ENCODE measurements around the gene VGLL4. TPM values are rescaled to one million over a fixed set of nuclear protein-coding genes. Genes with fewer than 3 reads are reported as not detected.
A peak's percentile ranks its signal among the peaks of the same experiment; 100 is the strongest.

Gene VGLL4
- total RNA-seq, 4 donors from 2014 or later = 59.5 to 117 (median 80.9) TPM

DNA sequence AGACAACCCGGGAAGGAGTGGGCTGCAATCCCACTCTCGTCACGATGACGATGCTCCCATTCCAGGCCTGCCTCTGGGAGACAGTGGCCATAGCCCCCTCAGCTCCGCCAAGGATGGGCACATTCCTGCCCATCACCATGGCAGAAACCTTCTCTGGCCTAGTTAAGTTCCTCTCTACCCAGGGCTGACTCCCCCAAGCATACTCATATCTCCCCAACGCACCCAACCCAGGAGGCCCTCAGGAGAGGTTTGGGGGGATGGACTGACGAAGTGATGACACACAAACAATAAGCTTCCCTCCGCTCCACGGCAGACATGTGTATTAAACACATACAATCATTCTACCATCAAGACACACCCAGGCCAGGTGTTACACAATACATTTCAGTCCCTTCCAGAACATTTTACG, 60.1 kb downstream of the VGLL4 start:
- no peak overlapping the region for H3K4me3 ChIP-seq (ENCODE audit: low read depth, poor library complexity, severe bottlenecking)
- 32 to 41% methylated on average over 10 of the region's 10 CpGs for WGBS, 2 donors
- no peak for DNase-seq (ENCODE audit: low spot score in 2 of 2)
- intact Hi-C loops (cut with DNase I; ENCODE audit: low total_unique reads) = no loop called here
- TF ChIP-seq, protein P1, sequence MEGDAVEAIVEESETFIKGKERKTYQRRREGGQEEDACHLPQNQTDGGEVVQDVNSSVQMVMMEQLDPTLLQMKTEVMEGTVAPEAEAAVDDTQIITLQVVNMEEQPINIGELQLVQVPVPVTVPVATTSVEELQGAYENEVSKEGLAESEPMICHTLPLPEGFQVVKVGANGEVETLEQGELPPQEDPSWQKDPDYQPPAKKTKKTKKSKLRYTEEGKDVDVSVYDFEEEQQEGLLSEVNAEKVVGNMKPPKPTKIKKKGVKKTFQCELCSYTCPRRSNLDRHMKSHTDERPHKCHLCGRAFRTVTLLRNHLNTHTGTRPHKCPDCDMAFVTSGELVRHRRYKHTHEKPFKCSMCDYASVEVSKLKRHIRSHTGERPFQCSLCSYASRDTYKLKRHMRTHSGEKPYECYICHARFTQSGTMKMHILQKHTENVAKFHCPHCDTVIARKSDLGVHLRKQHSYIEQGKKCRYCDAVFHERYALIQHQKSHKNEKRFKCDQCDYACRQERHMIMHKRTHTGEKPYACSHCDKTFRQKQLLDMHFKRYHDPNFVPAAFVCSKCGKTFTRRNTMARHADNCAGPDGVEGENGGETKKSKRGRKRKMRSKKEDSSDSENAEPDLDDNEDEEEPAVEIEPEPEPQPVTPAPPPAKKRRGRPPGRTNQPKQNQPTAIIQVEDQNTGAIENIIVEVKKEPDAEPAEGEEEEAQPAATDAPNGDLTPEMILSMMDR (IDR thresholded peaks at IDR 0.05) = no peak
- no peak for TF ChIP-seq POLR2A (IDR thresholded peaks at IDR 0.05)

DNA sequence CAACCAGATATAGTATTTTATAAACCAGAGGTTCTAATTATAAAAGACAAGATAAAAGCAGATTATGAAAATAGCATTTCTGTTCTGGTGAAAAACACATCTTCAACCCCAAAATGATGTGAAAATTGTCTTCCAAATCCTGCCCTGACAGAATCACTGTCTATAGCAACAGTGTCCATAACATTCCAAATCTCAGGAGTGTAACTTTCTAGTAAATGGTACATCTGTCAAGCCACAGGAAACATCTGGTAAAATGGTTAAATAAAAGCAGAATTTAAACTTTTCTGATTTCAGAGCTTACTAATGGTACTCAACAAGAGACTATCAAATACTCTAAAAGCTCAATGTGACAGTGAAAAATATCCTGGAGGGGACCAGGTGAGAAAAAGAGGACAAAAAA, 60.5 kb downstream of the VGLL4 start:
- no peak for DNase-seq (ENCODE audit: low spot score in 2 of 2)
- TF ChIP-seq, protein P1 (IDR thresholded peaks at IDR 0.05) = no peak
- TF ChIP-seq POLR2A (IDR thresholded peaks at IDR 0.05) = no peak
- no peak overlapping the region for H3K4me3 ChIP-seq (ENCODE audit: low read depth, poor library complexity, severe bottlenecking)
- intact Hi-C loops (cut with DNase I; ENCODE audit: low total_unique reads) = no loop called here

DNA sequence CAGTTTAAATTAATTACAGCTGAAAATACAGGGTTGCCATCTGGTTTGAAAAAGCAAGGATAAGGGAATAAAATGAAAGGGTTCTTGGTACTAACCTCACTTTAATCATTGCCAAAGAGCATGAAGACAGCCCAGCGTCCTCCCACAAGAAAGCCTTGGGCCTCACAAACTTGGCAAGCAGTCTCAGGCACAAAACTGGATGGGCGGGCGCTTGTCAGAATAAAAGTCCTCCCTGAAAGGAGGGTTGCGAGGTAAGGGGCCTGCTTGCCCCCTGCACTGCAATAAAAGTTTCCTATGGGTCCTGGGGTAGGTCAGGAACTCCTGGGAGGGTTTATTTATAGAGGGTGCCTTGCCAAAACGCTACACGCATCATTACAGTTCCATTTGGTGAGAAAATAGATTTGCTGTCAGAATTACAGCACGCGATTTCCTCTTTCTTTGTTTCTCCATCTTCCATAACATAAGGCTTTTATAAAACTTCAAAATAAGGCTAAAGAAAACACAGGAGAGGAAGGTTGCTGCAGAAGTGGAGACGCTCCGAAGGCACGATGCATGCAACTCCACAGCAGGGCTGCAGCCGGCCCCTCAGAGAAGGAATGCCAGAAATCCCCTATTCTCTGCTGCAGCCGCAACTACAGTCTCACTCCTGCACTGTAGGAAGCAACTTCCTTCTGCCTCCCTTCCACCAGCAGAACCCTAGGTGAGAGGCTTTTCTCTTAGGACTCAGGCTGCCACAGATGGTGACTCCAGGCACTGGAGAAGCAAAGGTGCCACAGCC, 61.3 kb downstream of the VGLL4 start:
- intact Hi-C loops (cut with DNase I; ENCODE audit: low total_unique reads) = no loop called here
- 1 to 5% methylated on average over 13 of the region's 13 CpGs for WGBS, 2 donors
- TF ChIP-seq, protein P1 (IDR thresholded peaks at IDR 0.05) = no peak
- no peak for TF ChIP-seq POLR2A (IDR thresholded peaks at IDR 0.05)
- DNase-seq (ENCODE audit: low spot score in 2 of 2) = peak; percentile 74 to 92
- H3K4me3 ChIP-seq (ENCODE audit: low read depth, poor library complexity, severe bottlenecking) = no peak overlapping the region

DNA sequence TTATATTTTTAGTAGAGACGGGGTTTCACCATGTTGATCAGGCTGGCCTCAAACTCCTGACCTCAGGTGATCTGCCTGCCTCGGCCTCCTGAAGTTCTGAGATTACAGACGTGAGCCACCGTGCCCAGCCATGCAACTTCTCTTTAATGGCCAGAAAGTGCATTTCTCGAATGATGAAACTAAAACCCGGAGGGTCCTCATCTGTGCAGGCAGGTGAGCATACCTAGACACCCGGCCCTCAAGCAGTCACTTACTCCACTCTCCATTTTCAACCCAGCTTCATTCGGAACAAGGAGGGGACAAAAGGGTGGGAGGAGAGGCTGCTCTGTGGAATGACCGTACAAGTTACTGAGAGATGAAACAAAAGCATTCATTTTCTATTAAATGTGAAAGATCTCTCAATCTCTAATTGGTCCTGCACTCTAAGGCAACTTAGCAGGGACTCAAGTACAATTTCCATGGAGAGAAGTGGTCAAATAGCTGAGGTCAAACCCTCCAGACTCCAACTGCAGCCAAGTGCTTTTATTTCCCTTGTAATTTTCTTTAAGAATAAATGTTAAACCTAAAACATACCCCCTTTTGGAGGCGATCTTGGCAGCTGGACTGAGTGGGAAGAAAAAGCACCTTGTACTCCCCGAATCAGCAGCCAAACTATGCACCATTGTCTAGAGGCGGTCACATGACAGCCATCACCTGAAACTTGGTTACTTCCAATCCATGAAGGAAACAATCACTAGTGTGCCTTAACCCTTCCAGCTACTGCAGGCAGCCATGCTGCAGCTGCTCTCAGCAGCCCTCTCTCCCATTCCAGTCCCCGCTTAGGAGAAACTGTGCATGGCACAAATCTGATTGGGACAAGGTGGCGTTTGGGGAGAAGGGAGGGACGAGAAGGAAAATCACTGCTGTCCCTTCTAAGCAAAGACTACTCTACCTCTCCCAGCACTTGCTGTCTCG, 62.2 kb downstream of the VGLL4 start:
- peak in 1 of 2 donors; percentile 71 for DNase-seq (ENCODE audit: low spot score in 2 of 2)
- intact Hi-C loops (cut with DNase I; ENCODE audit: low total_unique reads) = no loop called here
- TF ChIP-seq POLR2A (IDR thresholded peaks at IDR 0.05) = no peak
- TF ChIP-seq, protein P1 (IDR thresholded peaks at IDR 0.05) = no peak
- WGBS, 2 donors = 38 to 40% methylated on average over 16 of the region's 16 CpGs
- H3K4me3 ChIP-seq (ENCODE audit: low read depth, poor library complexity, severe bottlenecking) = no peak overlapping the region

DNA sequence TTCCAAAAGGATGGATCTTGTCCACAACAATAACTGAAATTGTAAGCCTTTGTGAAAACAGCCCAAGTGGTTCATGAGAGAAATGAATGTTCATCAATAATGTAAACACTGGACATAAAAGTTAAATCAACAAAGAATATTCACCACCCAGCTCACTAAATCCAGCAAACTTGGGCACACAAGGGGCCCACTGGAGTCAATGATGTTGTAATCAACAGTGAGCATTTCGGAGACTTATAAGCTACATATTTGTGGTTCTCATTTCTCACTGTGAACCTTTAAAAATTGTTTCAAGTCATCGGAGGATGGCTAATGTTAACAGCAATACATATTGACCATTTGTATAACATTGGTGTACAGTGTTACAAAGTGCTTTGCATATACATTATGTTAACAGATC, 63.1 kb downstream of the VGLL4 start:
- WGBS, 2 donors = 81 to 92% methylated on average over 2 of the region's 2 CpGs
- peak in 1 of 2 donors; percentile 0 for DNase-seq (ENCODE audit: low spot score in 2 of 2)
- TF ChIP-seq, protein P1 (IDR thresholded peaks at IDR 0.05) = no peak
- no peak for TF ChIP-seq POLR2A (IDR thresholded peaks at IDR 0.05)
- intact Hi-C loops (cut with DNase I; ENCODE audit: low total_unique reads) = no loop called here
- no peak overlapping the region for H3K4me3 ChIP-seq (ENCODE audit: low read depth, poor library complexity, severe bottlenecking)

Measured in lower leg skin (tissue), 4 donors.